ENCODE results near the gene IRGQ.

GRCh38 chr19:43605875-43606568 lies 10.1 kb upstream of the IRGQ start:
- TF ChIP-seq CTCF (IDR thresholded peaks at IDR 0.05 in 4 of 5, conservative IDR thresholded peaks at IDR 0.05 in 1 of 5) = no peak
- no peak for TF ChIP-seq POLR2A (IDR thresholded peaks at IDR 0.05)

Measured in gastrocnemius medialis (tissue), 4 donors.